Esophagus squamous epithelium (tissue), 4 donors: ENCODE results near the gene ACTL9.

Experiments
- CTCF ChIP-seq, 6 experiments: fragments of 450-650 bp in 4 of 6; fragments of 200-600 bp in 2 of 6; sonication (generic) in 2 of 6; IDR thresholded peaks; one replicate each; pipeline ENCODE4 v1.5.1; 2016 to 2019; ENCODE audit warnings: antibody characterized with exemption in 6 of 6, mild to moderate bottlenecking in 4 of 6, moderate library complexity in 4 of 6
- POLR2A ChIP-seq, 4 donors: fragments of 450-650 bp; IDR thresholded peaks; one replicate each; pipeline ENCODE4 v1.6.1; 2017; ENCODE audit warnings: antibody characterized with exemption in 4 of 4, mild to moderate bottlenecking in 4 of 4, moderate library complexity in 3 of 4

DNA sequence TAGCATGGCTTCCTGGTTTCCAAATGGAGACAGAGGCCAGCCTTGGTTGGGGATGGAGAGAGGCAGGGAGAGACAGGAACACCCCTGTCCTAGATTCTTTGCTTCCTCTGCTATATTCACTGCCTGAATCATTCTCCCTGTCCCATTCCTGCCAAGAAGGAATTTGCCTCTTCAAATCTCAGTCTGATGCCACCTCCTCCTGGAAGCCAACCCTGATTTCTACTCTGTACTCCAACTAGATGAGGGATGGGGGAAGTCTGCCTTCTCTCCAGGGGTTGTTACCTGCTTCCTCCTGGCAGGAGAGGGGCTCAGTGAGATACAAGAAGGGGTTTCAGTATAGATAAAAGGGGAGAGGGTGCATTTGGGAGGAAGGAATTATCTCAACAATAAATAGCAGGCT is 1.3 kb upstream of the ACTL9 start:
- TF ChIP-seq CTCF (IDR thresholded peaks at IDR 0.05), result no peak
- TF ChIP-seq POLR2A (IDR thresholded peaks at IDR 0.05), result no peak
